ENCODE data around the gene TMEM115. TPM values are rescaled to one million over a fixed set of nuclear protein-coding genes. Genes with fewer than 3 reads are reported as not detected.

Gene TMEM115
- total RNA-seq, 4 donors from 2014 or later: 71.8 to 103 (median 81.9) TPM

- in situ Hi-C loops (cut with MboI; ENCODE audit: low pct_ligation_motif_present in 1 of 4, low pct_unique_long_range_greater_than_20kb in 1 of 4, low sequenced_read_pairs in 3 of 4): no loop called here
- H3K36me3 ChIP-seq: peaks cover 0 to 22% (median 5%) of the 10 kb centered on the region in 4 donors
- 96 to 100% methylated on average over 1 to 19 of the region's 19 CpGs for WGBS, 2 donors (ENCODE audit: low coverage in 1 of 2)
Observed at GRCh38 chr3:50331364-50331907, 27.9 kb downstream of the TMEM115 start.

DNA sequence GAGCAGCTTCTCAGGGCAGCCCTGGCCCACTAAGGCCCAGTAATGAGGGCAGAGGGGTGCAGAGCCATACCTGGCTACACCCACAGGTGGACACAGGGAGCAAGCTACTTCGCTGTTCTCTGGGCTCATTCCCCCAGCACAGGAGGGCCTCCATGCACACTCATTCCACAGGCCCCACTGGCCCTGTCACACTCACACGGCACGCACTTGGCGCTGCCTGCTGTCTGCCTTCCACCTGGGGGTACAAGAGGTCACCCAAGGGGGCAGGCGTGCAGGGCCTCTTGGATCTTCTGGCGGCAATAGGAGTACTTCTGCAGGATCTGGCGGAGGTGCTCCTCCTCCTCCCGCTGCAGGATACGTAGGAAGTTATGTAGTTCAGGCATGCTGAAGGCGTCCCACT, 29.0 kb downstream of the TMEM115 start:
- H3K9me3 ChIP-seq: no peaks in the 10 kb centered on the region
- peaks cover 18 to 44% (median 39%) of the 10 kb centered on the region in 4 donors for H3K4me1 ChIP-seq
- H3K4me3 ChIP-seq: no peak overlapping the region
- H3K36me3 ChIP-seq: peaks cover 0 to 22% (median 5%) of the 10 kb centered on the region in 4 donors
- DNase-seq: no peak
- TF ChIP-seq EP300 (IDR thresholded peaks at IDR 0.05; ENCODE audit: low read depth): no peak
- TF ChIP-seq POLR2AphosphoS5 (IDR thresholded peaks at IDR 0.05): no peak
- no peak for TF ChIP-seq POLR2A (IDR thresholded peaks at IDR 0.05)
- H3K27ac ChIP-seq: no peak overlapping the region
- H3K27me3 ChIP-seq: no peaks in the 10 kb centered on the region
- WGBS, 2 donors (ENCODE audit: low coverage in 1 of 2): 93% methylated on average over 10 of the region's 10 CpGs; no CpG with 5 or more reads in 1 of the 2 donors
- intact Hi-C loops (cut with DNase I; ENCODE audit: low total_unique reads) (loop anchor here (10.0 kb wide), 1 partner anchor 1954 kb away; the partner anchor contains the start of gene GLYCTK), in situ Hi-C loops (cut with MboI; ENCODE audit: low pct_ligation_motif_present in 1 of 4, low pct_unique_long_range_greater_than_20kb in 1 of 4, low sequenced_read_pairs in 3 of 4) (no loop called here)

More at GRCh38 chr3:50331364-50331907, 27.9 kb downstream of the TMEM115 start:
- H3K4me3 ChIP-seq: no peak overlapping the region
- TF ChIP-seq POLR2AphosphoS5 (IDR thresholded peaks at IDR 0.05) (no peak), EP300 (IDR thresholded peaks at IDR 0.05; ENCODE audit: low read depth) (no peak), POLR2A (IDR thresholded peaks at IDR 0.05) (no peak), CTCF (IDR thresholded peaks at IDR 0.05) (no peak)
- H3K27me3 ChIP-seq: no peaks in the 10 kb centered on the region
- intact Hi-C loops (cut with DNase I; ENCODE audit: low total_unique reads): loop anchor here (10.0 kb wide), 1 partner anchor 1953 kb away; the partner anchor contains the start of gene GLYCTK
- no peak for DNase-seq
- peaks cover 28 to 54% (median 50%) of the 10 kb centered on the region in 4 donors for H3K4me1 ChIP-seq
- no peaks in the 10 kb centered on the region for H3K9me3 ChIP-seq
- no peak overlapping the region for H3K27ac ChIP-seq

DNA sequence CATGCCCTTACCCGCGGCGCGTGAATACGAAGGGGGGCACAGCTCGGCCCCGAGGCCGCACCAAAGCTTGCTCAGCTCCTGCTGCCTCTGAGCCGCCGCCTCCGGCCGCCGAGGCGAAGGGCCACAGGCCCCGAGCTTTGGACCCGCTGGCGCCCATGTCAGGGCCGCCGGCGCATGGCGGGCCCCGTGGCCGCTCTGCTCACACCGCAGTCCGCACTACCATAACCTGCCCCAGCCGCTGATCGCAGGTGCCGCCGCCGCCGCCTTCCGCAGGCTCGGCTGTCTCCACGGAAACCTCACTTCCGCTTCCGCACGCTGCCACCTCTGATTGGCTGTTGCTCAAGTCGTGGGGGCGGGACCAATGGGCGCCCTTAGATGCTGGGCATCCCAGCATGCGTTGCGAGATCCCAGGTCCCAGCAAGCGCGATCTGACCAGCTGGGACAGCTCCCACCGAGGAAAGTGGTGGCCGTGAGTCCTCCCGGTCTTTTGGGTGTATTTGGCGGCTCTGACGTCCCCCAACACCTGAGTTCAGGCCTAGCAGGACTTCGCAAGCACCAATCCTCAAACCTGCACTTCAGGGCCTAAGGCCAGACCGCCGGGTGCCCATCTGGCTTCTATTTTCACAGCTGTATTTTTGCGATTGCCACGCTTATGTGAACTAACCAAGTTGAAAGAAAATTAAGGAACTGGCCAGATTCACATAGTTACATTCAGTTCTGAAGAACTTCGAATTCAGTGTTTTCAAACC, 31.2 kb downstream of the TMEM115 start, which contains the start of gene TUSC2:
Gene TUSC2, minus strand, starts transcription at position 281 of the 749 bp plus-strand sequence. Its CDS starts 124 bp downstream, at position 157.
- Histone ChIP-seq H3K9me3 (no peaks in the 10 kb centered on the region), H3K36me3 (peaks cover 0 to 22% (median 5%) of the 10 kb centered on the region in 4 donors), H3K4me3 (peak within 1 kb of the TSS; percentile 74 to 99 (median 98)), H3K27ac (peak within 1 kb of the TSS; percentile 89 to 93 (median 90)), H3K27me3 (no peaks in the 10 kb centered on the region), H3K4me1 (peaks cover 8 to 32% (median 25%) of the 10 kb centered on the region in 4 donors)
- in situ Hi-C loops (cut with MboI; ENCODE audit: low pct_ligation_motif_present in 1 of 4, low pct_unique_long_range_greater_than_20kb in 1 of 4, low sequenced_read_pairs in 3 of 4) (no loop called here), intact Hi-C loops (cut with DNase I; ENCODE audit: low total_unique reads) (no loop called here)
- TF ChIP-seq EP300 (IDR thresholded peaks at IDR 0.05; ENCODE audit: low read depth): no peak
- peak; percentile 90 to 94 (median 94) for TF ChIP-seq POLR2AphosphoS5 (IDR thresholded peaks at IDR 0.05)
- peak; percentile 87 for TF ChIP-seq POLR2A (IDR thresholded peaks at IDR 0.05)
- 0 to 2% methylated on average over 1 to 52 of the region's 55 CpGs for WGBS, 2 donors (ENCODE audit: low coverage in 1 of 2)
- DNase-seq: peak; percentile 99

DNA sequence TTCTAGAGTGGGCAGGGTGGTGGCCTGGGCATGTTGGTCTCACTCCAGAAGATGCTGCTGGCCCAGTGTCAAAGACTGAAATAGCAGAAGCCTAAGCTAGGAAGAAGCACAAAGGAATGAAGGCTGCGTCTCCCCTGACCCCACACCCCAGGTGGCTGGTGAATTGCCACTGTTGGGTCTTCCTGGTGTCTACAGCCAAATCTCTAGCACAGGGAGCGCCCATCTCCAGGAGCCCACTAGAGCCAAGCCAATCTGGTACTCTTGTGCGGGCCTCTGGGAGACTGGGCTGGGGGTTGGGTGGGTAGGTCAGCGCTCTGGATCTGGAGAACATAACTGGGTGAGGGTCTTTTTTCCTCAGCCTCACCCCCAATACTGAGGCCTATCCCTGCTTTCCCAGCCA, 32.2 kb downstream of the TMEM115 start:
- peaks cover 9 to 40% (median 31%) of the 10 kb centered on the region in 4 donors for H3K4me1 ChIP-seq
- 79% methylated on average over 4 of the region's 4 CpGs; no CpG with 5 or more reads in 1 of the 2 donors for WGBS, 2 donors (ENCODE audit: low coverage in 1 of 2)
- in situ Hi-C loops (cut with MboI; ENCODE audit: low pct_ligation_motif_present in 1 of 4, low pct_unique_long_range_greater_than_20kb in 1 of 4, low sequenced_read_pairs in 3 of 4) (no loop called here), intact Hi-C loops (cut with DNase I; ENCODE audit: low total_unique reads) (no loop called here)
- H3K4me3 ChIP-seq: peak overlapping the region; percentile 74 to 99 (median 98)
- peaks cover 0 to 22% (median 5%) of the 10 kb centered on the region in 4 donors for H3K36me3 ChIP-seq
- no peak for DNase-seq
- H3K27me3 ChIP-seq: no peaks in the 10 kb centered on the region
- no peak for TF ChIP-seq POLR2AphosphoS5 (IDR thresholded peaks at IDR 0.05)
- TF ChIP-seq POLR2A (IDR thresholded peaks at IDR 0.05): no peak
- TF ChIP-seq EP300 (IDR thresholded peaks at IDR 0.05; ENCODE audit: low read depth): no peak
- H3K9me3 ChIP-seq: no peaks in the 10 kb centered on the region
- peak overlapping the region; percentile 89 to 93 (median 90) for H3K27ac ChIP-seq

- H3K27me3 ChIP-seq: no peaks in the 10 kb centered on the region
- no peak for DNase-seq
- peaks cover 0 to 17% (median 2%) of the 10 kb centered on the region in 4 donors for H3K36me3 ChIP-seq
- peaks cover 12 to 45% (median 35%) of the 10 kb centered on the region in 4 donors for H3K4me1 ChIP-seq
- in situ Hi-C loops (cut with MboI; ENCODE audit: low pct_ligation_motif_present in 1 of 4, low pct_unique_long_range_greater_than_20kb in 1 of 4, low sequenced_read_pairs in 3 of 4) (no loop called here), intact Hi-C loops (cut with DNase I; ENCODE audit: low total_unique reads) (no loop called here)
- no peak overlapping the region for H3K4me3 ChIP-seq
- TF ChIP-seq CTCF (IDR thresholded peaks at IDR 0.05) (no peak), POLR2A (IDR thresholded peaks at IDR 0.05) (no peak), EP300 (IDR thresholded peaks at IDR 0.05; ENCODE audit: low read depth) (no peak), POLR2AphosphoS5 (IDR thresholded peaks at IDR 0.05) (no peak)
- no peak overlapping the region for H3K27ac ChIP-seq
- 92% methylated on average over 8 of the region's 8 CpGs; no CpG with 5 or more reads in 1 of the 2 donors for WGBS, 2 donors (ENCODE audit: low coverage in 1 of 2)
- no peaks in the 10 kb centered on the region for H3K9me3 ChIP-seq
Observed at GRCh38 chr3:50326182-50326541, 33.2 kb downstream of the TMEM115 start.
